ENCODE measurements around the gene CDC42BPA. TPM values are rescaled to one million over a fixed set of nuclear protein-coding genes. Genes with fewer than 3 reads are reported as not detected.

Gene CDC42BPA
- total and polyA plus RNA-seq, 2 of the 8 experiments (the other 6 are each of a cell fraction or from before 2014, with no cell fraction given): 7.1 to 28.5 TPM

- Histone ChIP-seq H3K27me3 (replicated peaks in 1 of 4; ENCODE audit: control insufficient read depth in 3 of 4, extremely low read depth in 1 of 4, insufficient read depth in 3 of 4, low read length in 3 of 4) (no peaks in the 10 kb centered on the region), H3K23ac (ENCODE audit: insufficient read length) (no peak overlapping the region), H3K4me1 (replicated peaks in 1 of 4; ENCODE audit: control insufficient read depth in 3 of 4, insufficient read depth in 4 of 4, low read length in 3 of 4) (no peaks in the 10 kb centered on the region), H2BK20ac (ENCODE audit: low read length) (no peak overlapping the region), H3K9me3 (ENCODE audit: insufficient read depth in 2 of 2, low read depth in 1 of 2, low read length in 1 of 2) (no peaks in the 10 kb centered on the region), H2BK120ac (replicated peaks; ENCODE audit: low read depth, low read length) (no peak overlapping the region), H2BK12ac (ENCODE audit: low read depth, low read length) (no peak overlapping the region), H2AK5ac (ENCODE audit: low read depth, low read length) (no peak overlapping the region), H3K4ac (replicated peaks; ENCODE audit: insufficient read length, low read depth, low read length) (no peak overlapping the region), H2AFZ (ENCODE audit: low read length) (no peak overlapping the region), H3K18ac (ENCODE audit: extremely low read depth, low read length) (no peak overlapping the region), H3K36me3 (ENCODE audit: control insufficient read depth in 2 of 4, insufficient read depth in 4 of 4, low read length in 3 of 4) (peaks cover 0 to 2% (median 0%) of the 10 kb centered on the region in 4 experiments; a peak in 1 of 8 replicates), H3K27ac (ENCODE audit: low read depth, low read length) (no peak overlapping the region), H3K4me2 (ENCODE audit: insufficient read depth in 1 of 2, low read depth in 2 of 2, low read length in 2 of 2) (no peak overlapping the region), H4K5ac (ENCODE audit: insufficient read length, low read depth, low read length) (no peak overlapping the region), H4K91ac (replicated peaks; ENCODE audit: insufficient read length, low read length) (no peak overlapping the region), H3K9ac (replicated peaks in 1 of 4; ENCODE audit: extremely low read depth in 1 of 4, low read depth in 3 of 4, low read length in 3 of 4) (no peak overlapping the region), H2BK15ac (ENCODE audit: low read length) (no peak overlapping the region), H3K14ac (ENCODE audit: insufficient read length) (no peak overlapping the region), H3K23me2 (ENCODE audit: low read depth, low read length) (no peaks in the 10 kb centered on the region), H4K20me1 (replicated peaks in 1 of 2; ENCODE audit: control insufficient read depth in 1 of 2, insufficient read depth in 2 of 2, low read length in 2 of 2) (no peaks in the 10 kb centered on the region), H3K4me3 (ENCODE audit: extremely low read depth in 1 of 4, insufficient read depth in 2 of 4, low read depth in 3 of 4, low read length in 4 of 4) (no peak overlapping the region), H3K79me2 (ENCODE audit: control insufficient read depth in 1 of 2, insufficient read depth in 2 of 2, low read length in 2 of 2) (no peaks in the 10 kb centered on the region), H2BK5ac (ENCODE audit: low read depth, low read length) (no peak overlapping the region), H4K8ac (ENCODE audit: extremely low read depth, insufficient read depth, low read length) (no peak overlapping the region), H3K79me1 (ENCODE audit: low read depth, low read length) (no peaks in the 10 kb centered on the region), H3K56ac (replicated peaks; ENCODE audit: insufficient read length, low read depth, low read length) (no peak overlapping the region)
- DNase-seq (ENCODE audit: low read depth in 1 of 2, low spot score in 2 of 2) (no peak), FAIRE-seq (no peak)
- CTCF ChIA-PET (ENCODE audit: partially characterized antibody): interaction anchor here (0.6 to 1.2 kb wide), 2 partner anchors 16 to 24 kb away, joined by 3 read pairs; no protein-coding TSS in a partner anchor
- no peak for TF ChIP-seq ATF3 (IDR thresholded peaks at IDR 0.05; ENCODE audit: insufficient read depth, low read depth, low read length)
- TF ChIP-seq KDM1A (IDR thresholded peaks at IDR 0.05; ENCODE audit: borderline replicate concordance, low read length): no peak
- TF ChIP-seq, protein P1, sequence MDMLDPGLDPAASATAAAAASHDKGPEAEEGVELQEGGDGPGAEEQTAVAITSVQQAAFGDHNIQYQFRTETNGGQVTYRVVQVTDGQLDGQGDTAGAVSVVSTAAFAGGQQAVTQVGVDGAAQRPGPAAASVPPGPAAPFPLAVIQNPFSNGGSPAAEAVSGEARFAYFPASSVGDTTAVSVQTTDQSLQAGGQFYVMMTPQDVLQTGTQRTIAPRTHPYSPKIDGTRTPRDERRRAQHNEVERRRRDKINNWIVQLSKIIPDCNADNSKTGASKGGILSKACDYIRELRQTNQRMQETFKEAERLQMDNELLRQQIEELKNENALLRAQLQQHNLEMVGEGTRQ (IDR thresholded peaks at IDR 0.05; ENCODE audit: low read length): no peak
- TF ChIP-seq SRF (IDR thresholded peaks at IDR 0.05; ENCODE audit: low read depth, low read length): no peak
- TF ChIP-seq JUN (IDR thresholded peaks at IDR 0.05; ENCODE audit: low read depth, low read length): no peak
- no peak for TF ChIP-seq CHD2 (IDR thresholded peaks at IDR 0.05; ENCODE audit: low read length)
- TF ChIP-seq ZNF274 (IDR thresholded peaks at IDR 0.05; ENCODE audit: borderline replicate concordance, extremely low read depth, low read length): no peak
- no peak for TF ChIP-seq RXRA (IDR thresholded peaks at IDR 0.05; ENCODE audit: insufficient read depth, low read depth, low read length)
- TF ChIP-seq BCL11A (IDR thresholded peaks at IDR 0.05; ENCODE audit: low read depth in 2 of 2, low read length in 2 of 2): no peak
- no peak for TF ChIP-seq NRF1 (IDR thresholded peaks at IDR 0.05; ENCODE audit: low read depth, low read length)
- TF ChIP-seq JUND (IDR thresholded peaks at IDR 0.05; ENCODE audit: low read length): no peak
- no peak for TF ChIP-seq NANOG (IDR thresholded peaks at IDR 0.05; ENCODE audit: insufficient read depth, low read depth, low read length, poor library complexity, severe bottlenecking)
- POLR2A ChIA-PET (ENCODE audit: partially characterized antibody): no interaction called here
These were observed 107.7 kb downstream of the CDC42BPA start for GRCh38 chr1:227210604-227211003.

Measured in H1 (cell line).